Measurements from ENCODE around the gene SCAP.
A peak's percentile ranks its signal among the peaks of the same experiment; 100 is the strongest.

SCAP gene

DNA sequence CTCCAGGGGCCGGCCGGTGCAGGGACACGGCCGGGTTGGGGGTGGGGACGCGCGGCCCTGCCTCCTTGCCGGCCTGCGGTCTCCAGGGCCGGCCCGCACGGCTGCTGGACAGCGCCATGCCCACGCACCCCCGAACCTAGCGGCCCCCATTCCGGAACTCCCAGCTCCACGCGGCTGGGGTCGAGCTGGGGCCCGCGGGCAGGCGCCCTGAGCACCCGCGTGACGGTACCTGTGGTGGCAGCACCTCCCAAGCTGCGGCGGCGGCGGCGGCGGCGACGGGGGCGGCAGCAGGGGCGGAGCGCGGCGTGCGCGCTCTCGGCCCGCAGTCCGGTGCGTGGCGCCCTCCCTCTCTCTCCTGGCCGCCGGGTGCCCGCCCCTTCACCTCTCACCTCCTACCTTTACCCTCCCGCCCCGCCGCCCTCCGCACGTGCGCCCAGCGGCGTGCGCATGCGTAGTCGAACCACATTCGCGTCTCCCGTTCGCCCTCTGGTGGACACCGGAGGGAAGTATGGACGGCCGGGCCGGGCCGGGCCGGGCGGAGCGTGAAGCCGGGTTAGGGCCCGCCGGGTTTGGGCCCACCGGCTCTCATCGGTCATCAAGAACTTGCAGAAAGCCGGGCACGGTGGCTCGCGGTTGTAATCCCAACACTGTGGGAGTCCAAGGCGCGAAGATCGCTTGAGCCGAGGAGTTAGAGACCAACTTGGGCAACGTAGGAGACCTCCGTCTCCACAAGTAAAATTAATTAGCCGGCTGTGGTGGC lies at the start of gene SCAP (continued):
- TF ChIP-seq ZEB2 (tag by site-specific recombination; IDR thresholded peaks at IDR 0.05), result peak; percentile 59
- TF ChIP-seq ZNF114 (tag by site-specific recombination; IDR thresholded peaks at IDR 0.05), result no peak
- no peak for TF ChIP-seq ZNF776 (tag by site-specific recombination; IDR thresholded peaks at IDR 0.05; ENCODE audit: borderline replicate concordance)
- peak; percentile 65; the same call in 1 of the 2 replicates for TF ChIP-seq ZNF561 (tag by site-specific recombination; IDR thresholded peaks at IDR 0.05; ENCODE audit: borderline replicate concordance)
- TF ChIP-seq PRDM1 (tag by site-specific recombination; IDR thresholded peaks at IDR 0.05), result no peak
- TF ChIP-seq KLF16 (tag by site-specific recombination; IDR thresholded peaks at IDR 0.05), result peak; percentile 85
- peak; percentile 63; the same call in 1 of the 2 replicates for TF ChIP-seq ZBTB48 (tag by site-specific recombination; IDR thresholded peaks at IDR 0.05)
- TF ChIP-seq ZNF398 (tag by site-specific recombination; IDR thresholded peaks at IDR 0.05), result peak; percentile 17; the same call in 1 of the 2 replicates
- TF ChIP-seq ZFHX2 (tag by site-specific recombination; conservative IDR thresholded peaks at IDR 0.05), result peak; percentile 58
- TF ChIP-seq, protein P1, sequence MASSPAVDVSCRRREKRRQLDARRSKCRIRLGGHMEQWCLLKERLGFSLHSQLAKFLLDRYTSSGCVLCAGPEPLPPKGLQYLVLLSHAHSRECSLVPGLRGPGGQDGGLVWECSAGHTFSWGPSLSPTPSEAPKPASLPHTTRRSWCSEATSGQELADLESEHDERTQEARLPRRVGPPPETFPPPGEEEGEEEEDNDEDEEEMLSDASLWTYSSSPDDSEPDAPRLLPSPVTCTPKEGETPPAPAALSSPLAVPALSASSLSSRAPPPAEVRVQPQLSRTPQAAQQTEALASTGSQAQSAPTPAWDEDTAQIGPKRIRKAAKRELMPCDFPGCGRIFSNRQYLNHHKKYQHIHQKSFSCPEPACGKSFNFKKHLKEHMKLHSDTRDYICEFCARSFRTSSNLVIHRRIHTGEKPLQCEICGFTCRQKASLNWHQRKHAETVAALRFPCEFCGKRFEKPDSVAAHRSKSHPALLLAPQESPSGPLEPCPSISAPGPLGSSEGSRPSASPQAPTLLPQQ (tag by site-specific recombination; IDR thresholded peaks at IDR 0.05), result peak; percentile 50
- 0 out of 2 replicates have a peak, but pooled peaks have one; percentile 42 for TF ChIP-seq KLF7 (tag by site-specific recombination; IDR thresholded peaks at IDR 0.05; ENCODE audit: borderline replicate concordance)
- TF ChIP-seq ZNF146 (tag by site-specific recombination; IDR thresholded peaks at IDR 0.05), result no peak
- no peak for TF ChIP-seq ZBTB7A (tag by site-specific recombination; IDR thresholded peaks at IDR 0.05; ENCODE audit: low read depth)
- no peak for TF ChIP-seq ZNF292 (tag by site-specific recombination; IDR thresholded peaks at IDR 0.05; ENCODE audit: borderline replicate concordance, low read depth)
- peak; percentile 80 for TF ChIP-seq ZBTB26 (tag by site-specific recombination; optimal IDR thresholded peaks at IDR 0.05)
- TF ChIP-seq KLF1 (tag by site-specific recombination; IDR thresholded peaks at IDR 0.05), result peak; percentile 86
- TF ChIP-seq ZNF248 (tag by site-specific recombination; IDR thresholded peaks at IDR 0.05), result no peak

DNA sequence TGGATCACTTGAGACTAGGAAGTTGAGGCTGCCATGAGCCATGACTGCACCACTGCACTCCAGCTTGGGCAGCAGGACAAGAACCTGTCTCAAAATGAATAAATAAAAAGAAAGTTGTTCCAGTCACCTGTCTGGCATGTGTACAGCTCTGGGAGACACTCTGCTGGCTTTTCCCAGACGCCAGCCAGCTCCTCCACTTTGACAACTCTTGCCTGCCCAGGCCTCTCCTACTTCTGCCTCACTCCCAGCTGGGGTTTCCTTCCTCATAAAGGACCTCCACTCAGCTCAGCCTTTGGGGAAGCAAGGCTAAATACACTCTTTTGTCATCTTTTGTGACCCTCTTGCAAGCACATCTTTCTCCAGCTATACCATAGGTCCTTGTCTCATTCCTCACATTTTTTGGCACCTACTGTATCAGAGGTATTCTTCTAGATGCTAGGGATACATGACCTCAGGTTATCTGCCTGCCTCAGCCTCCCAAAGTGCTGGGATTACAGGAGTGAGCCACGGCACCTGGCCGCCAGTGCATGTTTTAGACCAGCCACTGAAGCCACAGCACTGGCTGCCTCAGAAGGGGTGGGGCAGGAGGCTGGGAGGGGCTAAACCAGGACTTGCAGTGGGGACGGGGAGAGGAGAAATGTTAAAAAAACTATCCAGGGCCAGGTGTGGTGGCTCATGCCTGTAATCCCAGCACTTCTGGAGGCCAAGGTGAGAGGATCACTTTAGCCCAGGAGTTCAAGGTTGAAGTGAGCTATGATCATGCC lies 47.8 kb upstream of the SCAP start:
- no peaks in the 10 kb centered on the region for H3K36me3 ChIP-seq (ENCODE audit: control insufficient read depth in 2 of 2, insufficient read depth in 1 of 2, low read length in 2 of 2)
- no peak overlapping the region for H3K27ac ChIP-seq (ENCODE audit: extremely low read depth, low read depth, low read length)
- no peaks in the 10 kb centered on the region for H3K4me1 ChIP-seq (ENCODE audit: control insufficient read depth, insufficient read depth, low read length)
- ChIA-PET POLR2A (interaction anchor here (1.8 kb wide), 1 partner anchor 301 kb away, joined by 4 read pairs; no protein-coding TSS in a partner anchor), CTCF (interaction anchor here (1.0 to 2.8 kb wide), 7 partner anchors 8 to 314 kb away, joined by 4 to 27 read pairs (median 5); partner anchors contain the start of gene ELP6)
- no peaks in the 10 kb centered on the region for H3K9me3 ChIP-seq (ENCODE audit: control insufficient read depth, insufficient read depth, low read depth, low read length)
- H3K4me3 ChIP-seq (ENCODE audit: low read depth, low read length), result no peak overlapping the region
- TF ChIP-seq ZNF112 (tag by site-specific recombination; IDR thresholded peaks at IDR 0.05) (no peak), MZF1 (tag by site-specific recombination; IDR thresholded peaks at IDR 0.05; ENCODE audit: borderline replicate concordance) (no peak), ZNF837 (tag by site-specific recombination; IDR thresholded peaks at IDR 0.05) (no peak), MYNN (tag by site-specific recombination; IDR thresholded peaks at IDR 0.05; ENCODE audit: borderline replicate concordance) (no peak)

Measured in HEK293 (cell line).